ENCODE results near the gene S1PR2. TPM values are rescaled to one million over a fixed set of nuclear protein-coding genes. Genes with fewer than 3 reads are reported as not detected.
A peak's percentile ranks its signal among the peaks of the same experiment; 100 is the strongest.

The S1PR2 gene
- total and polyA plus RNA-seq, 9 donors: 3.6 to 25.9 (median 7.0) TPM

DNA sequence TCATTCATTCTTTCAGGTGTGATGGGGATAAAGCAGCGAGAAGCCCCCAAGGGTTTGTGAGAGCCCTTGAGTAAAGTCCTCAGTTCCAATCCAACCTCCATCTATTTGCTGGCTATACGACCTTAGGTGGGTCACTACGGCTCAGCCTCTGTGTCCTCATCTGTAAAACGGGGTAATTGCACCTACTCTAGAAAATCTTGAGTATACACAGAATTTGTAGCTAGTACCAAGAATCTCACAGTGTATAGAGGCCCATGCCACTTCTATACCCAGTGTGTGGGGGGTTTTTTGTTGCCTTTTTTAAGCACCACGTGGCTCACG lies 36.0 kb downstream of the S1PR2 start:
- H3K27me3 ChIP-seq: no peaks in the 10 kb centered on the region
- TF ChIP-seq EP300 (IDR thresholded peaks at IDR 0.05) (no peak), POLR2A (IDR thresholded peaks at IDR 0.05) (no peak)
- TF ChIP-seq, protein P1, sequence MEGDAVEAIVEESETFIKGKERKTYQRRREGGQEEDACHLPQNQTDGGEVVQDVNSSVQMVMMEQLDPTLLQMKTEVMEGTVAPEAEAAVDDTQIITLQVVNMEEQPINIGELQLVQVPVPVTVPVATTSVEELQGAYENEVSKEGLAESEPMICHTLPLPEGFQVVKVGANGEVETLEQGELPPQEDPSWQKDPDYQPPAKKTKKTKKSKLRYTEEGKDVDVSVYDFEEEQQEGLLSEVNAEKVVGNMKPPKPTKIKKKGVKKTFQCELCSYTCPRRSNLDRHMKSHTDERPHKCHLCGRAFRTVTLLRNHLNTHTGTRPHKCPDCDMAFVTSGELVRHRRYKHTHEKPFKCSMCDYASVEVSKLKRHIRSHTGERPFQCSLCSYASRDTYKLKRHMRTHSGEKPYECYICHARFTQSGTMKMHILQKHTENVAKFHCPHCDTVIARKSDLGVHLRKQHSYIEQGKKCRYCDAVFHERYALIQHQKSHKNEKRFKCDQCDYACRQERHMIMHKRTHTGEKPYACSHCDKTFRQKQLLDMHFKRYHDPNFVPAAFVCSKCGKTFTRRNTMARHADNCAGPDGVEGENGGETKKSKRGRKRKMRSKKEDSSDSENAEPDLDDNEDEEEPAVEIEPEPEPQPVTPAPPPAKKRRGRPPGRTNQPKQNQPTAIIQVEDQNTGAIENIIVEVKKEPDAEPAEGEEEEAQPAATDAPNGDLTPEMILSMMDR (IDR thresholded peaks at IDR 0.05): no peak
- H3K4me1 ChIP-seq (ENCODE audit: insufficient read depth): peaks cover 4% of the 10 kb centered on the region
- H3K9me3 ChIP-seq: no peaks in the 10 kb centered on the region
- peak overlapping the region; percentile 68 for H3K4me3 ChIP-seq
- intact Hi-C loops (cut with DNase I): loop anchor here in 1 of 4 donors (10.0 kb wide), 1 partner anchor 60 kb away; the partner anchor contains the start of gene MRPL4
- 14 to 25% (median 16%) methylated on average over 6 of the region's 6 CpGs for WGBS, 3 donors
- peak overlapping the region in 1 of 2 donors; percentile 69 for H3K27ac ChIP-seq
- no peaks in the 10 kb centered on the region for H3K36me3 ChIP-seq
- no peak for DNase-seq

DNA sequence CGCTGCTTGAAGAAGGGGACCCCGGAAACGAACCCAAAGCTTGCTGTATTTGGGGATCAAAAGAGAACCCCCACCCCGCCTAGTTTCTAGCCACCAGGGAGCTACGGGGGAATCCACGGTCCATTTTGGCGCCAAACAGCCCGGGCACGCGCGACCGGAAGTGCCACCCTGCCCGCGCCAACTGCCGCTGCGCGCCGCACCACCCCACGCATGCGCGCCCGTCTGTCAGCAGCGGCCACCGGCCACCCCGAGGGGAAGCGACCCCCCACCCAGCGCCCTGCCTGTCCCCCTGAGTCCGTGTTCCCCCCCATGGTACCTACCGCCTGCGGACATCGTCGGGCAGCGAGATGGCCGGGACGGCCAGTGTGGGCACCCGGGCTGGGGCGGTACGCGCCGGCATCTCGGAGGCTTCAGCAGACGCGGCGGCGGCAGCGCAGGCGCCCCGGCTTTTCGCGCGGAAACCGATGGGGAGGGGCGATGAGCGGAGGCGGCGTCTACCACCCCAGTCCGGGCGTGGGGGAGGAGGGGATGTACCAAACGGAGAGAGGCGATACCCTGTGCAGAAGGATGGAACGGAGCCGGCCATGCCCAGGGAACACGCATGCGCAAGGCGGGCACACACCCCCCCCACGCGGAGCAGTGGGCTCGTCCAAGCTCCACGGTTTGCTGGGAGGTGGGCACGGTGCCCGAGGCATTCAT lies 36.5 kb downstream of the S1PR2 start, which contains the start of gene DNMT1:
Gene DNMT1 (minus strand): TSS at position 454 of the 699 bp plus-strand sequence. CDS start 54 bp downstream, at position 400.
- H3K36me3 ChIP-seq: no peaks in the 10 kb centered on the region
- no peaks in the 10 kb centered on the region for H3K9me3 ChIP-seq
- H3K27me3 ChIP-seq: no peaks in the 10 kb centered on the region
- H3K4me3 ChIP-seq: peak within 1 kb of the TSS; percentile 68
- DNase-seq: peak; percentile 94 to 97 (median 97)
- TF ChIP-seq, protein P1 (IDR thresholded peaks at IDR 0.05): no peak
- TF ChIP-seq POLR2A (IDR thresholded peaks at IDR 0.05) (peak; percentile 69), EP300 (IDR thresholded peaks at IDR 0.05) (no peak)
- peak within 1 kb of the TSS; percentile 48 to 69 for H3K27ac ChIP-seq
- H3K4me1 ChIP-seq (ENCODE audit: insufficient read depth): peaks cover 4% of the 10 kb centered on the region
- intact Hi-C loops (cut with DNase I): loop anchor here in 1 of 4 donors (10.0 kb wide), 1 partner anchor 60 kb away; the partner anchor contains the start of gene MRPL4
- WGBS, 3 donors: 0 to 1% (median 0%) methylated on average over 38 to 71 of the region's 71 CpGs

DNA sequence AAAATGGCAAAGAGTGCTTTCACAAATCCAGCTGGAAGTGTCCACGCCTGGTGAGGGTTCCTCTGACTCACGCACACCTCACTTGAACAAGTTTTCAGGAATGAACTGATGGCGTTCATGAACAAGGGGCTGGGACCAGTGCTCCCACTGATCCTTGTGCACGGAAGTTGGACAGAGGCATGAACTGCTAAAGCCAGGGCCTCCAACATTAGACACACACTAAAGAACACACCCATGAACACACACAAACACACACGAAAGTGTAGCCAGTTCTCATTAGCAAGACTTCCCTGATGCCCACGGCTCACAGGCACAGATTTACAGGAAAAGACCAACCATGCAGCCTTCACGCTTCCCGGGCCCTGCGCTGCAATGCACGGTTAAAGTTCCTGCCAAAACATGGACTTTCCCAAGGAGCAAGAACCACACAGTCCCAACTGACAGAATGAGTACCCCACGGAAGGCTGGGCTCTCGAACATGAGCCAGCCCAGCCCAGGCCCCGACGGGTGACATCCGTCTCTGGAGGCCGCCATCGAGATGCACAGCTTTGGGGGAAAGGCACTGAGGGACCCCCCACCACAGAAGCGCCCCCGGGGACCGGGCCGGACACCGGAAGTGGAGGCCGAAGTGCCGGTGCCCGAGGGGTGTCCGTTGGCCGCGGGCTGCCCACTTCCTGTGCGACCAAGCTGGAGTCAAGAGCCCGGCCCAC lies 37.2 kb downstream of the S1PR2 start:
- H3K4me1 ChIP-seq (ENCODE audit: insufficient read depth): peaks cover 4% of the 10 kb centered on the region
- intact Hi-C loops (cut with DNase I): loop anchor here in 1 of 4 donors (10.0 kb wide), 1 partner anchor 61 kb away; the partner anchor contains the start of gene MRPL4
- 0 to 1% (median 0%) methylated on average over 28 to 30 of the region's 30 CpGs for WGBS, 3 donors
- peak overlapping the region; percentile 48 to 69 for H3K27ac ChIP-seq
- no peaks in the 10 kb centered on the region for H3K27me3 ChIP-seq
- TF ChIP-seq POLR2A (IDR thresholded peaks at IDR 0.05) (no peak), EP300 (IDR thresholded peaks at IDR 0.05) (no peak)
- TF ChIP-seq, protein P1 (IDR thresholded peaks at IDR 0.05): no peak
- H3K36me3 ChIP-seq: no peaks in the 10 kb centered on the region
- peak in 1 of 5 donors; percentile 20 for DNase-seq
- H3K9me3 ChIP-seq: no peaks in the 10 kb centered on the region
- H3K4me3 ChIP-seq: peak overlapping the region; percentile 68

DNA sequence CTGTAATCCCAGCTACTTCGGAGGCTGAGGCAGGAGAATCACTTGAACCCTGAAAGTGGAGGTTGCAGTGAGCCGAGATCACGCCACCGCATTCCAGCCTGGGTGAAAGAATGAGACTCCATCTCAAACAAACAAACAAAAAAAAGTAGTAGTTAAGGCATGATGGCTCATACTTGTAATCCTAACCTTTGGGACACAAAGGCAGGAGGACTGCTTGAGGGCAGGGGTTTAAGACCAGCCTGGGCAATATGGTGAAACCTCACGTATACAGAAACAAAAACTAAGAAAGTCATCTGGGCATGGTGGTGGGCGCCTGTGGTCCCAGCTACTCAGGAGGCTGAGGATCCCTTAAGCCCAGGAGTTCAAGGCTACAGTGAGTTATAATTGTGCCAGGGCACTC lies 38.2 kb downstream of the S1PR2 start:
- Histone ChIP-seq H3K27ac (no peak overlapping the region), H3K27me3 (no peaks in the 10 kb centered on the region), H3K4me3 (no peak overlapping the region), H3K9me3 (no peaks in the 10 kb centered on the region), H3K36me3 (no peaks in the 10 kb centered on the region), H3K4me1 (ENCODE audit: insufficient read depth) (peaks cover 4% of the 10 kb centered on the region)
- intact Hi-C loops (cut with DNase I): loop anchor here in 1 of 4 donors (10.0 kb wide), 1 partner anchor 62 kb away; the partner anchor contains the start of gene MRPL4
- 80 to 90% (median 89%) methylated on average over 6 of the region's 6 CpGs for WGBS, 3 donors
- DNase-seq: no peak
- TF ChIP-seq EP300 (IDR thresholded peaks at IDR 0.05): no peak
- TF ChIP-seq, protein P1 (IDR thresholded peaks at IDR 0.05): no peak
- TF ChIP-seq POLR2A (IDR thresholded peaks at IDR 0.05): no peak

Data from ovary (tissue), 9 donors.